Fibroblast of mammary gland (primary cell): Measurements from ENCODE around the gene ZNF24.
A peak's percentile ranks its signal among the peaks of the same experiment; 100 is the strongest.

Experiments
- DNase-seq: peaks from one replicate; pipeline ENCODE4 v3.0.0-alpha.2; 2010; ENCODE audit warnings: low read depth
- H3K4me3 ChIP-seq: 2 replicates; pipeline ENCODE4 v1.5.1; 2011; ENCODE audit warnings: low read depth, mild to moderate bottlenecking, low read length, moderate library complexity; ENCODE audit not compliant: control insufficient read depth
- TF ChIP-seq, protein P1 (sequence below): conservative IDR thresholded peaks from 2 replicates; pipeline ENCODE4 v1.5.1; 2011; ENCODE audit warnings: low read depth, low read length, inconsistent platforms; ENCODE audit not compliant: control insufficient read depth, insufficient read depth

The ZNF24 gene

DNA sequence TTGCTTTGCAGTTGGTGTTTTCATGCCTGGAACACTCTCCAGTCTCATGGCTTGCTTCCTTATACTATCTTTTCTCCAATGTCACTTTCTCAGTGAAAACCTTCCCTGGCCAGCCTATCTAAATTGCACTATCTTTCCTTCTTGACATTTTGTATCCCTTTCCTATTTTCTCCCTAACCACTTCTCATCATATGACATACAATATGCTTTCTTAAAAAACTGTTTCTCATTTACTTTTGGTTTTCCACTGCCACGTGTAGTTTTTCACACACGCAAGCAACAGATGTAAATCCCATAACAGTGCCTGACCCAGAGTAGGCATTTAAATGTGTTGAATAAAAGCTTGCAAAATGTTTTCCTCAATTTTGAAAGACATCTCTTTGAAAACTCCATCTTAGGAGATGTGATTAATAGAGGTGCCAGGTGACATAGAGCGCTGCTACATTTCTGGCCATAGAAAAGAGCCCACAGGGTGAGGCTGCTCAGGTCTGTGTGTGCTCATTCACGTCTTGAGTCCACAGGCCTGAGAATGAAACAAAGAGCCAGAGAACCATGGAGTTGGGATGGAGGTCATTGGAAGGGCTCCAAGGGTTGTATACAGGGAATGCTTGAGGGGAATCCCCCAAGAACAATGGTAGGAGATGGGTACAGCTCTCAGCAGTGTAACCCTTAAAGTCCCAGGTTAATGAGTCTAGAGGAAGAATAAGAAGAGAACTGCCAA is 12.7 kb downstream of the ZNF24 start:
- H3K4me3 ChIP-seq = no peak overlapping the region
- DNase-seq = no peak
- TF ChIP-seq, protein P1, sequence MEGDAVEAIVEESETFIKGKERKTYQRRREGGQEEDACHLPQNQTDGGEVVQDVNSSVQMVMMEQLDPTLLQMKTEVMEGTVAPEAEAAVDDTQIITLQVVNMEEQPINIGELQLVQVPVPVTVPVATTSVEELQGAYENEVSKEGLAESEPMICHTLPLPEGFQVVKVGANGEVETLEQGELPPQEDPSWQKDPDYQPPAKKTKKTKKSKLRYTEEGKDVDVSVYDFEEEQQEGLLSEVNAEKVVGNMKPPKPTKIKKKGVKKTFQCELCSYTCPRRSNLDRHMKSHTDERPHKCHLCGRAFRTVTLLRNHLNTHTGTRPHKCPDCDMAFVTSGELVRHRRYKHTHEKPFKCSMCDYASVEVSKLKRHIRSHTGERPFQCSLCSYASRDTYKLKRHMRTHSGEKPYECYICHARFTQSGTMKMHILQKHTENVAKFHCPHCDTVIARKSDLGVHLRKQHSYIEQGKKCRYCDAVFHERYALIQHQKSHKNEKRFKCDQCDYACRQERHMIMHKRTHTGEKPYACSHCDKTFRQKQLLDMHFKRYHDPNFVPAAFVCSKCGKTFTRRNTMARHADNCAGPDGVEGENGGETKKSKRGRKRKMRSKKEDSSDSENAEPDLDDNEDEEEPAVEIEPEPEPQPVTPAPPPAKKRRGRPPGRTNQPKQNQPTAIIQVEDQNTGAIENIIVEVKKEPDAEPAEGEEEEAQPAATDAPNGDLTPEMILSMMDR = no peak

DNA sequence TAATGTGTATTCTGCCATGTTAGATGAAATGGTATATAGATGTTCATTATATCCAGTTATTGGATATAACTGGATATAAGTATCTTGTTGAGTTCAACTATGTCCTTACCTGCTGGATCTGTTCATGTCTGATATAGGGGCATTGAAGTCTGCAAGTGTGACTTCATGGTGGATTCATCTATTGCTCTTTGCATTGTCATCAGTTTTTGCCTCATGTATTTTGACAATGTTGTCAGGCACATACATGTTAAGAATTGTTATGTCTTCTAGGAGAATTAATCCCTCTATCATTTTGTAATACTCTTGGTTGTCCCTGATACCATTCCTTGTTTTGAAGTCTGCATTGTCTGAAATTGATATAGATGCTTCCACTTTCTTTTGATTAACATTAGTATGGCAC is 15.4 kb downstream of the ZNF24 start:
- TF ChIP-seq, protein P1 = no peak
- H3K4me3 ChIP-seq = no peak overlapping the region
- DNase-seq = no peak

DNA sequence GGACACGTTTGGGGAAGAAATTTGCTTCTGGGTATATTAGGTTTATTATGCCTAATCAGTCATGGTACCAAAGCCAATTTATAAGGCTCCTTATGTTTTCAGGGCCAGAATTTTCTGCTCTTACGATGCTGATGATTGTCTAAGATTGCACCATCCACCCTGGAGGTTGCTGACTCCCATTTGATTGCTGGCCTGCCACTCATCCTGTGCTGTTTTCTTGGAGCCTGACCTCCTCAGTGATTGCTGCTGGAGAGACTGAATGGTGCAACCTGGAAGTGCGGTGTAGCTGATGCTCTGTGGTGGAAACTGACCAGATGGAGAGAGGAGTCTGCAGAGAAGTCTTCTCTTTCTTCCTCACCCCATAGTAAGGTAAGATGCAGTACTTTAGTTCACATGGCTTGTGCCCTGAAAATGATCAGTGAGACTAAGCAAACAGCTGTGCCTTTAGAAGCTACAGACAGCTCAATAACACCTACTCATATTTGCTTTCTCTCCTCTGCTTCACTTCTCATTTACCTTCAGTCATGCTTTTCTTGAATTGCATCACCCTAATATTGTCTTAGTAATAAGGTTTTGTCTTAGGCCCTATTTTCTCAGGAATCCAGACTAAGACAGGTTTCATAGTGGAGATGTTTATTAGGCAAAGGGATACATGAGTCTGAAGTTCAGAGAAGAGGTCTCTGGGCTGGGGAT is 17.4 kb downstream of the ZNF24 start:
- TF ChIP-seq, protein P1 = no peak
- DNase-seq = no peak
- no peak overlapping the region for H3K4me3 ChIP-seq

DNA sequence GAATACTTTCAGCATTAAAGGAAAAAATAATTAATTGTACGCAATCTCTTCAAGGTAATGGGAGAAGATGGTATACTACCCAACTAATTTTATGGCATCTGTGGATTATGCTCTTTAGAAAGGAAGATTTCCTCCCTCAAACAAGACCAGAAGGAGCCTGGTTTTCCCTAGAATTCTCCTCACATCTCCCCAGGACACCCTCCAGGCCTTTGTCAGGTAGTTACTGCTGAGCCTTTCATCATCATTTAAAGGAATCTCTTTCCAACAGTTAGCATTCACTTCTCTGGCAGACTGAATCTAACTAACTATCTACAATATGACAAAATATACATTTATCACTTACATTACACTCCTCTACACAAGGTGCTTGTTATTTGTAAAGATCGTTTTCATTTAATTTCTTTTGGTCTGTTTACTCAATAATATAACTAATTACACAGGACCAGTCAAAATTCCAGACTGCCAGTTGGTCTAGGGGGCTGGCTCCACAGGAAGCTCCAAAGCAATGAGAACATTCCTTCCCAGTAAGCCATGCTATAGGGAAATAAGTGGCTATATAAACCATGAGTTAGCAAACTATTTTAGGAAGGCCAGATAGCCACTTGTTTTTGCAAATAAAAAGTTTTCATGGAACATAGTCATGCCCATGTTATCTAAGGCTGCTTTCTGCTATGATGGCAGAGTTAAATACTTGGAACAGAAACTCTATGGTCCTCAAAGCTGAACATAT is 19.1 kb downstream of the ZNF24 start:
- TF ChIP-seq, protein P1 = no peak
- no peak overlapping the region for H3K4me3 ChIP-seq
- no peak for DNase-seq

DNA sequence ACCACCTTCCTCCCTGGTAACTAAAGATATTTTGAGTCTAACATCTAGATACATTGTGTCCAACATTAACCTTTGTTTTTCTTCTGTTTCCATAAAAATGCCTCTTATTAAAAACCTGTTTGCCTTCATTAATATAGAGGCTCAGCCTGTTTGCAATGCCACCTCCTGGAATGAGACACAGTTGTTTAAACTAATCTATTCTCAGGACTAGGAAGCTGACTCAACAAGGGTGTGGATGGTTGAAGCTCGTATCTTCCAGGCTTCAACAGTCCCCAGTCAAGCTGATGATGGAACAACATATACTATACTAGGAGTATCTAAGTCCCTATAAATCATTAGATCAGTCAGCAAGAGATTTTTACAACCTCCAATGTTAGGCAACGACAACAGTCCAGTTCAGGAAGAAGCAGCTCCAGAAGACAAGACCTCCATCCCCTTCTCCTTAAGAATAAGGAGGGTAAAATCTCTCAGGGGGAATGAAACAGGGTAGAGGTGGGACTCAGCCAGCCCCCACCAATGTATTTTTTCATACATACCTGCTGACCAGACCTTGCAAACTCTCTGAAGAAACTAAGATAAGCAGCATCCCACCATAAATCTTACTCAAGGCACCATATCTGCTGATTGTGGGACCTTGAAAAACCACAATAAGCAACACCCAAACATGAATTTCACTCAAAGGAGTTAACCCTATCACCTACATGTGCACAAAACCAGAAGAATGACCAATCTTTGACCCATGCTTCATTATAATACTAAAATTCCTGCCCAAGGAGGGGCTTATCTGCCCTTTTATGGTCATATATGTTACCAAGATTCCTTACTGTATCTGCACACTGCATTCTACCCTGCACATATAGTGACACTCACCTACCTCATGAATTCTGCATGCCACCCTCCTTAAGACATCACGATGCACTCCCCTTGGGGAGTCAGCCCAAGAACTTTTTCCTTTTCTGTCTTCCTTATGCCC is 21.4 kb downstream of the ZNF24 start:
- DNase-seq = no peak
- TF ChIP-seq, protein P1 = no peak

DNA sequence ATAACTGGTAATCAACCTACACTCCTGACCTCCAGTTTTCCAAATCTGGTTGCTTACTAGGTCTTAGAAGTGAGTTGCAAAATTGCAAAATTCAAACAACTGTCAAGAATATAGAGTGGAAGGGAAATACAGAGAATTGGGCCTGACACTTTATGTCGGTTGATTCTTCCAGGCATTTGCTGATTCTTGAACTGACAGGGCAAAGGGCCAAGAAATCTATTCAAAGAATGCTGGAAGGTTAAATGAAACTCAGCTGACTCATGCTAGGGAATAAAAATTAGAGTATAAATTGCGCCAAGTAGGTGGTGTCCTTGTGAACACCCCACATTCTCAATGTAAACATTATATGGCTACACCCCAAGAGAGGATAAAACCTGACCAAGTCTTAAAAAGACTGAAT is 32.7 kb downstream of the ZNF24 start:
- no peak overlapping the region for H3K4me3 ChIP-seq
- peak; percentile 44 for DNase-seq
- TF ChIP-seq, protein P1 = no peak

More for the DNA sequence above, 21.4 kb downstream of the ZNF24 start:
- H3K4me3 ChIP-seq = no peak overlapping the region
